Smooth muscle cell (in vitro differentiated cells): ENCODE results near the gene IMMP2L. TPM values are rescaled to one million over a fixed set of nuclear protein-coding genes. Genes with fewer than 3 reads are reported as not detected.
A peak's percentile ranks its signal among the peaks of the same experiment; 100 is the strongest.

Source experiments
- DNase-seq: peaks from one replicate; lab custom pipeline; 2025; ENCODE audit not compliant: unreplicated experiment; lab: John Stamatoyannopoulos, UW
- H2AFZ ChIP-seq: fragments of 200-600 bp; sonication (generic); 2 replicates; pipeline ENCODE4 v1.6.0; 2016; ENCODE audit warnings: antibody characterized with exemption, low read depth, mild to moderate bottlenecking
- H3F3A ChIP-seq: fragments of 200-600 bp; sonication (generic); 2 replicates; pipeline ENCODE4 v1.6.0; 2017; ENCODE audit warnings: antibody characterized with exemption, low read depth
- H3K27ac ChIP-seq: fragments of 200-600 bp; sonication (generic); 2 replicates; pipeline ENCODE4 v1.5.1; 2016; ENCODE audit warnings: low read depth, mild to moderate bottlenecking
- H3K27me3 ChIP-seq: fragments of 200-600 bp; sonication (generic); 2 replicates; pipeline ENCODE4 v1.6.1; 2016; ENCODE audit warnings: low read depth, mild to moderate bottlenecking
- H3K36me3 ChIP-seq: fragments of 200-600 bp; sonication (generic); 2 replicates; pipeline ENCODE4 v1.5.1; 2016; ENCODE audit warnings: low read depth
- H3K4me1 ChIP-seq: fragments of 200-600 bp; sonication (generic); 2 replicates; pipeline ENCODE4 v1.5.1; 2016; ENCODE audit warnings: low read depth
- H3K4me2 ChIP-seq: fragments of 200-600 bp; sonication (generic); 2 replicates; pipeline ENCODE4 v1.6.0; 2016; ENCODE audit warnings: mild to moderate bottlenecking
- H3K4me3 ChIP-seq: fragments of 200-600 bp; sonication (generic); 2 replicates; pipeline ENCODE4 v1.5.1; 2016; ENCODE audit warnings: mild to moderate bottlenecking
- H3K79me2 ChIP-seq: fragments of 200-600 bp; sonication (generic); 2 replicates; pipeline ENCODE4 v1.6.0; 2016; ENCODE audit warnings: low read depth, mild to moderate bottlenecking
- H3K9ac ChIP-seq: fragments of 200-600 bp; sonication (generic); 2 replicates; pipeline ENCODE4 v1.6.0; 2016; ENCODE audit warnings: low read depth
- H3K9me3 ChIP-seq: fragments of 200-600 bp; sonication (generic); replicated peaks from 2 replicates; pipeline ENCODE4 v1.5.1; 2016; ENCODE audit warnings: low read depth
- H4K20me1 ChIP-seq: fragments of 200-600 bp; sonication (generic); 2 replicates; pipeline ENCODE4 v1.6.0; 2016; ENCODE audit warnings: low read depth
- CTCF ChIP-seq: fragments of 200-600 bp; sonication (generic); IDR thresholded peaks from 2 replicates; pipeline ENCODE4 v1.5.1; 2017; ENCODE audit warnings: borderline replicate concordance, mild to moderate bottlenecking, antibody characterized with exemption; ENCODE audit not compliant: insufficient read depth, poor library complexity, severe bottlenecking
- WGBS: methylation state at CpG from one replicate; pipeline ENCODE4 v1.1.7; 2016; ENCODE audit warnings: low lambda C conversion rate; 5-methylcytosine and 5-hydroxymethylcytosine counted together
- polyA plus RNA-seq: library from polyadenylated mRNA; unstranded; fragments of >200 nt; fragmentation: Nextera tagmentation; extraction: Ambion mirVana; gene quantifications from 2 replicates; pipeline ENCODE4 v1.2.1, GENCODE V29; 2016
- total RNA-seq: library from RNA; depleted of rRNA; stranded (reverse); fragments of >200 nt; gene quantifications from 2 replicates; pipeline ENCODE4 v1.2.3, GENCODE V29; 2014

Gene IMMP2L
- total and polyA plus RNA-seq, 2 experiments from 2014 or later, result 10.9 to 11.1 TPM

DNA sequence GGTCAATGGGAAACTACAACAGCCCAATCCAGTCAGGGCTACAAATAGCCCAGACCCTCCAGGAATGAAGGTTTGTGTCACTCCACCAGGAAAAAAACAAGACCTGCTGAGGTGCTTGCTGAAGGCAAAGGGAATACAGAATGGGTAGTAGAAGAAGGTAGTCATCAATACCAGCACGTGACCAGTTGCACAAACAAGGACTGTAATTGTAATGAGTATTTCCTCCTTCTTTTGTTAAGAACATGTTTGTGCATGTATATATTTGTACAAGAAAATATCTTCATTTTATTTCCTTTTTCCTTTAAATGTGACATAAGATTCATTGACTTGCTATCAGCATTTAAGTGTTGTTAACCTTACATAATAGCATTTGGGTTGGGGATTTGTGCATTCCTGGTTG lies 229.3 kb downstream of the IMMP2L start:
- DNase-seq, result no peak
- Histone ChIP-seq H3K79me2 (no peaks in the 10 kb centered on the region), H2AFZ (no peak overlapping the region), H3K9ac (no peak overlapping the region), H3K4me2 (no peak overlapping the region), H3K27me3 (no peaks in the 10 kb centered on the region), H3K4me3 (no peak overlapping the region), H3K36me3 (no peaks in the 10 kb centered on the region), H3K27ac (no peak overlapping the region), H3K9me3 (no peaks in the 10 kb centered on the region), H3F3A (no peaks in the 10 kb centered on the region), H3K4me1 (no peaks in the 10 kb centered on the region), H4K20me1 (no peaks in the 10 kb centered on the region)
- WGBS, result 88% methylated on average over 1 of the region's 1 CpG
- no peak for TF ChIP-seq CTCF

GRCh38 chr7:111330235-111330523 lies 232.1 kb downstream of the IMMP2L start:
- TF ChIP-seq CTCF, result no peak

DNA sequence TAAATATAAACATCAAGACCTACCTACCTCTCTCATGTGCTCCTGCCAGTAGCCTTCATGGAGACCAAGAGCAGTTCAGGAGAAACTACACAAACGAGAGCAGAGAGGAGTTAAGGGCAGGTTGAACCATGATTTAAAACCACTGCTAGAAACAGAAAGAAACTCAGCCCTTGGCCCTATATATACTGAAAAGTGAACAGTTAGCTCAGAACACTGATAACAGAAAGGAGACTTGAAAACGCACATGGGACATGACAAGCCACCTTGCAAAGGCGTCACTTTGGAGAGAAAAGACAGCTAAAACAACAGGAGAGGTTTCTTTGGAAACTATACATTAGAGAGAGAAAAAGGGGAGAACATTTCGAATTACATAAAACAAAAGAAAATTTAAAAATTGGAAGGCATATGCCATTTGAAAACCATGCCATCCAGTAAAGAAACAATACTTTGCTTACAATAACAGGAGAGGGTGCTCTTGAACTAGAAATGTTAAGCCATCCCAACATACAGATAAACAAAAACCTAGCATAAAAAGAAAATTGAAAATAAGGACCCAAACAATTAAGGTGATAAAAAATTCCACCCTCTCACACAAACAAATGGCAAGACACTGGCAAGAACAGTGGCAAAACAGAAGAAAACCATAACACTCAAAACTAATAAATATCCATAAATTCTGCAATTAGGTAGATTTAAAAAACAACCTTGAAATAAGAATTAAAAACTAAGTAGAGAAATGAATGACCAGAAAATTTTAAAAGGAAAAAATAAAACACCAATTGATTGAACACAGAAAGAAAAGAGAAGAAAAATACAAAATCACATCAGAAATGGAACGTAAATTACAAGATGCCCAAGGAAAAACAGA lies 232.7 kb downstream of the IMMP2L start:
- Histone ChIP-seq H3K9me3 (no peaks in the 10 kb centered on the region), H3K36me3 (no peaks in the 10 kb centered on the region), H3K79me2 (no peaks in the 10 kb centered on the region), H3K27ac (no peak overlapping the region), H3K27me3 (no peaks in the 10 kb centered on the region), H4K20me1 (no peaks in the 10 kb centered on the region), H2AFZ (no peak overlapping the region), H3F3A (no peaks in the 10 kb centered on the region), H3K9ac (no peak overlapping the region), H3K4me1 (no peaks in the 10 kb centered on the region), H3K4me2 (no peak overlapping the region), H3K4me3 (no peak overlapping the region)
- WGBS, result 82% methylated on average over 5 of the region's 5 CpGs
- TF ChIP-seq CTCF, result peak; percentile 10
- no peak for DNase-seq

More at GRCh38 chr7:111330235-111330523, 232.1 kb downstream of the IMMP2L start:
- H3K4me2 ChIP-seq, result no peak overlapping the region
- no peaks in the 10 kb centered on the region for H3K4me1 ChIP-seq
- no peaks in the 10 kb centered on the region for H3K36me3 ChIP-seq
- 93% methylated on average over 1 of the region's 1 CpG for WGBS
- no peaks in the 10 kb centered on the region for H3K79me2 ChIP-seq
- no peaks in the 10 kb centered on the region for H3F3A ChIP-seq
- H3K4me3 ChIP-seq, result no peak overlapping the region
- no peaks in the 10 kb centered on the region for H4K20me1 ChIP-seq
- H3K9me3 ChIP-seq, result no peaks in the 10 kb centered on the region
- DNase-seq, result no peak
- H3K27ac ChIP-seq, result no peak overlapping the region
- no peak overlapping the region for H2AFZ ChIP-seq
- no peaks in the 10 kb centered on the region for H3K27me3 ChIP-seq
- H3K9ac ChIP-seq, result no peak overlapping the region

DNA sequence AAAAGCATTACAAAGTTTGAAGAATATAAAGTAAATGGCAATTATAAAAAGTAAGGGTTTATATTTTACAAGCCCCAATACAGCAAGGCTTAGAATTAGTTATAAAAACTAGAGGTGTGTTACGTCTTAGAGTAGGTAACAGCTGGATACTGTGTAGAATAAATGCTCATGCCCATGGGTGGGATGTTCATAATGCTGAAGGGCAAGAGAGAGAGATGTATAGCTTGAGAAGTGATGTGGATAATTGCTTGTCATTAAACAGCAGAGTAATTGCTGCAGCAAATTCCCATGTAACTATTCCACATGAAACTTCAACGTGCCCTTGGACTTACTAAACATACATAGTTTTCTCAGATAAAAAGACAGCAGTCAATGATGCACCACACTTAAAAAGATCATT lies 233.8 kb downstream of the IMMP2L start:
- no peaks in the 10 kb centered on the region for H3K27me3 ChIP-seq
- H3K27ac ChIP-seq, result no peak overlapping the region
- H3K79me2 ChIP-seq, result no peaks in the 10 kb centered on the region
- no peaks in the 10 kb centered on the region for H3K9me3 ChIP-seq
- H3K4me3 ChIP-seq, result no peak overlapping the region
- no peak for DNase-seq
- no peaks in the 10 kb centered on the region for H4K20me1 ChIP-seq
- no peaks in the 10 kb centered on the region for H3K36me3 ChIP-seq
- H2AFZ ChIP-seq, result no peak overlapping the region
- no peak overlapping the region for H3K4me2 ChIP-seq
- WGBS, result 81% methylated on average over 2 of the region's 2 CpGs
- H3K9ac ChIP-seq, result no peak overlapping the region
- H3K4me1 ChIP-seq, result no peaks in the 10 kb centered on the region
- no peaks in the 10 kb centered on the region for H3F3A ChIP-seq
- TF ChIP-seq CTCF, result no peak
